NB4 (cell line): ENCODE results near the gene PPIA.

Source experiments
- CTCF ChIP-seq: IDR thresholded peaks from one replicate; pipeline ENCODE4 v1.5.1; 2012; ENCODE audit warnings: low read depth, low read length
- MAX ChIP-seq: IDR thresholded peaks from 2 replicates; pipeline ENCODE4 v1.6.1; 2011; ENCODE audit warnings: low read depth, low read length
- MYC ChIP-seq: IDR thresholded peaks from 2 replicates; pipeline ENCODE4 v1.6.1; 2011; ENCODE audit warnings: low read depth, low read length
- POLR2A ChIP-seq: IDR thresholded peaks from 2 replicates; pipeline ENCODE4 v1.6.1; 2011; ENCODE audit warnings: mild to moderate bottlenecking; ENCODE audit not compliant: insufficient read length; ENCODE audit errors: extremely low read depth

GRCh38 chr7:44824894-44825526 lies 28.5 kb downstream of the PPIA start:
- no peak for TF ChIP-seq POLR2A
- no peak for TF ChIP-seq CTCF
- TF ChIP-seq MYC = no peak
- no peak for TF ChIP-seq MAX
